GM10266 (cell line): ENCODE measurements around the gene STAP2.

ENCODE experiments used
- DNase-seq: peaks from one replicate; pipeline ENCODE4 v3.0.0; 2012; ENCODE audit errors: extremely low spot score
- TF ChIP-seq, protein P1 (sequence below): IDR thresholded peaks from 2 replicates; pipeline ENCODE4 v1.5.1; 2012; ENCODE audit warnings: mild to moderate bottlenecking, low read depth; ENCODE audit not compliant: control insufficient read depth, insufficient read depth; ENCODE audit errors: missing control alignments

STAP2 gene

DNA sequence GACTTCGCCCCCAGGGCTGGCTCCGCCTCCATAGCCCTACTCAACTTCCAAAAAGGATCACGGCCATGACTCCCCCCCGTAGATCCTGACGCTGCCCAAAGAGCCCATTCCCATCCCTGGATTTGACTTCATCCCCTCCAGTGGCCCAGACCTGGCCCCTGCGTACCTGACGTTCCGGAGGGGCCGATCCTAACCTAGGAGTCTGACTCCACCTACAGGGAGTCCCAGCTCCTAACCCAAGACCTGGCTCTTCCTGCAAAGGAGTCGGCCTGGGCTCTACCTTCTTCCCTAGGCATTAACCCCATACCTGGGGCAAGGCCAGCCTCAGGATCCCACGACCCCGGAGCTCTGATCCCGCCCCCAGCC, 10.8 kb downstream of the STAP2 start:
- TF ChIP-seq, protein P1, sequence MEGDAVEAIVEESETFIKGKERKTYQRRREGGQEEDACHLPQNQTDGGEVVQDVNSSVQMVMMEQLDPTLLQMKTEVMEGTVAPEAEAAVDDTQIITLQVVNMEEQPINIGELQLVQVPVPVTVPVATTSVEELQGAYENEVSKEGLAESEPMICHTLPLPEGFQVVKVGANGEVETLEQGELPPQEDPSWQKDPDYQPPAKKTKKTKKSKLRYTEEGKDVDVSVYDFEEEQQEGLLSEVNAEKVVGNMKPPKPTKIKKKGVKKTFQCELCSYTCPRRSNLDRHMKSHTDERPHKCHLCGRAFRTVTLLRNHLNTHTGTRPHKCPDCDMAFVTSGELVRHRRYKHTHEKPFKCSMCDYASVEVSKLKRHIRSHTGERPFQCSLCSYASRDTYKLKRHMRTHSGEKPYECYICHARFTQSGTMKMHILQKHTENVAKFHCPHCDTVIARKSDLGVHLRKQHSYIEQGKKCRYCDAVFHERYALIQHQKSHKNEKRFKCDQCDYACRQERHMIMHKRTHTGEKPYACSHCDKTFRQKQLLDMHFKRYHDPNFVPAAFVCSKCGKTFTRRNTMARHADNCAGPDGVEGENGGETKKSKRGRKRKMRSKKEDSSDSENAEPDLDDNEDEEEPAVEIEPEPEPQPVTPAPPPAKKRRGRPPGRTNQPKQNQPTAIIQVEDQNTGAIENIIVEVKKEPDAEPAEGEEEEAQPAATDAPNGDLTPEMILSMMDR = no peak

DNA sequence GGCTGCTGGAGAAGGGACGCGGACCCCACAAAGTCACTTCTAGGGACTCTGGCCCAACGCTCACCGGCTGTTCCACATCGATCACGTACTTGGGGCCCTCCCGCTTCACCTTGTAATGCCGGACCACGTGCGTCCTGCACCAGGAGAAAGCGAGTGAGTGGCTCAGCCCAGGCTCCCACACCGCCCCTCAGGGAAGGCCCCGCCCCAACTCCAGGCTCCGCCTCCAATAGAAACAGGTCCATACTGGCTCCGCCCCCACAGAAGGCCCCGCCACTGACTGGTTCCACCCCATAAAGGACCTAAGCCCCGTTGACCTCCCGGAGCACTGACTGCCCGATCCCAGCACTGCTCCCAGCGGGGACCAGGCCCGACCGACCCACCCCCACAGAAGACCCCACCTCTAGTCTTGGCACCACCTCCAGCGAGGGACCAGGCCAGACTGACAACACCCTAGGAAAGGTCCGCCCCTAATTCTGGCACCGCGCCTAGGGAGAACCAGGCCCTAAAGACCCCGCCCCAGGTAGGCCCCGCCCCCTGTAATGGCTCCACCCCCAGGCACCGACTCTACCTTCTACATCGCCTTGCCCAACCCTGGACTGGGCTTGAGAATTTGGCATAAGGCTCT, 11.3 kb downstream of the STAP2 start:
- TF ChIP-seq, protein P1 = no peak
- peak; percentile 73 for DNase-seq

More for the DNA sequence above, 10.8 kb downstream of the STAP2 start:
- DNase-seq = no peak

DNA sequence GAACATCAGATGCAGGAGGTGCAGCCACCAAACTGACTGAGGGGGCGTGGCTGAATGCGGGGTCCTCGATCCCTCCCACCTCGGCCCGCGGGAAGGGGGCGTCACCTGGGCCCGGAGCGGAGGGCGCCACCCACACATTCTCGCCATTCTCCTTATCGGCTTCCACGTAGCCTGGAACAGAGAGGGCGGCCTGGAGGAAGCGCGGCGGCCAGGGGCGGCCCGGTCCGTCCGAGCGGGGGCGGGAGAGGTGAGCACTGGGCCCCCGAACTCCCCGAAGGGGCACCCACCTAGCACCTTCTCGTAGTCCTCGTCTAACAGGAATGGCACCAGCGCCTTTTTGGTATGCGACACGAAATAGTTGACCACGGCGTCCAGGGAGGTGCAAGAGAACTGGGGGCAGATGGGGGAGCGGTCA, 11.8 kb downstream of the STAP2 start:
- DNase-seq = peak; percentile 9
- TF ChIP-seq, protein P1 = no peak

DNA sequence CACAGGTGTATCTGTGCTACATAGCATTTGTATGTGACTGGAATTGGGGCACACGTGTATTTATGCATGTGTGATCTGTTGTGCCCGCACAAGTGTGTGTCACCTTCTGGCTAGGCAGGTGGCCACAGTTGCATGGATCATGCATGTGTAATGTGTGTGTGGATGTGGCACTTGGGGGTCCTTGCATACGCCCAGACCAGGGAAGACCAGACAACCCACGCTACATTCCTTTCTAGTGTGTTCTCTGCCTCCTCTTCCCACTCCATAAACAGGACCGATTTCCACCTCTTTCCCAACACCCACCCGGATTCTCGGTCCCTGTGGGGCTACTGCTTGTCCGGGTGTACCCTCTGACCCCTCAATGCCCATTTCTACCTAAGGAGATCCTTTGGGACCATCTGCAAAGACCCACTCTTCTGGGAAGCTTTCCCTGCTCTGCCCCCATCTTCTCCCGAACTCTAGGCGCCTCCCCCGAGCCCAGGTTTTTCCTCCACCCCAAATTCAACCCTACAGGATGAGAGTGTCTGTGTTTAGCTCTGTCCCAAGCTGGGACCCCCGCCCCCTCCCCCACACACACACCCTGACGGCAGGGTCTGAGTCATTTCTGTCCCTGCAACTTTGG, 12.3 kb downstream of the STAP2 start:
- DNase-seq = peak; percentile 8
- TF ChIP-seq, protein P1 = no peak

DNA sequence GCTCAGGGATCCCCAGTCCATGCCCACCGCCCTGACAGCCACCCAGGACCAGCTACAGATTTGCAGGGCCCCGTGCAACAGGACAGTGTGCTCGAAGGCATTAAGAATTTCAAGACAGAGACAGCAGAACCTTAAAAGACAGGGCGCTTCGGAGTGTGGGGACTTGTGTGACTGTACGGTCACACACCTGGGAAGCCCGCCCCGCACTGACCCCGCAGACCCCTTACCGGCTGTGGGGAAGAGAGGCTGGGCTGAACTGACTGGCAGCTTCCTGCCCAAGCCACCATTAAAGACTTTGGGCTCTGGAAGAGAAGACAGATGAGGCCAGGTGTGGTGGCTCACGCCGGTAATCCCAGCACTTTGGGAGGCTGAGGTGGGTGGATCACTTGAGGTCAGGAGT, 14.4 kb downstream of the STAP2 start:
- TF ChIP-seq, protein P1 = no peak

DNA sequence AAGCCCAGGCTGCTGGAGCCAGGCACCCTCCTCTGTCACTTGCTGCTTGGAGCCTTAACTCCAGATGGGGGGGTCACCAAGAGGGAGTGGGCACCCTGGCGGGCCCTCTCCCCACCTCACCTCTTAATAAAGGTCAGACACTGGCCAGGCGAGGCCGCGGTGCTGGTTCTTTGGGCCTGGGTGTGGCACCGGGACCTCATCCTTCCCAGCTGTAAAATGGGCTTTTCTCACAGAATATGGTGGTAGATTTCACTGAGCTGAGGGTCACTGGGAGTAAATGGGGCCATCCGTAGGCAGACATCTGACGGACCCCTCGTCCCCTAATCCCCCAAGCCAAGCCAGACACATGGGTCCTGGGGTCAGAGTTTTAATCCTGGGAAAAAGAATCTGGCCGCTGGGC, 14.9 kb downstream of the STAP2 start:
- DNase-seq = no peak
- TF ChIP-seq, protein P1 = no peak

More for the DNA sequence above, 14.4 kb downstream of the STAP2 start:
- no peak for DNase-seq

DNA sequence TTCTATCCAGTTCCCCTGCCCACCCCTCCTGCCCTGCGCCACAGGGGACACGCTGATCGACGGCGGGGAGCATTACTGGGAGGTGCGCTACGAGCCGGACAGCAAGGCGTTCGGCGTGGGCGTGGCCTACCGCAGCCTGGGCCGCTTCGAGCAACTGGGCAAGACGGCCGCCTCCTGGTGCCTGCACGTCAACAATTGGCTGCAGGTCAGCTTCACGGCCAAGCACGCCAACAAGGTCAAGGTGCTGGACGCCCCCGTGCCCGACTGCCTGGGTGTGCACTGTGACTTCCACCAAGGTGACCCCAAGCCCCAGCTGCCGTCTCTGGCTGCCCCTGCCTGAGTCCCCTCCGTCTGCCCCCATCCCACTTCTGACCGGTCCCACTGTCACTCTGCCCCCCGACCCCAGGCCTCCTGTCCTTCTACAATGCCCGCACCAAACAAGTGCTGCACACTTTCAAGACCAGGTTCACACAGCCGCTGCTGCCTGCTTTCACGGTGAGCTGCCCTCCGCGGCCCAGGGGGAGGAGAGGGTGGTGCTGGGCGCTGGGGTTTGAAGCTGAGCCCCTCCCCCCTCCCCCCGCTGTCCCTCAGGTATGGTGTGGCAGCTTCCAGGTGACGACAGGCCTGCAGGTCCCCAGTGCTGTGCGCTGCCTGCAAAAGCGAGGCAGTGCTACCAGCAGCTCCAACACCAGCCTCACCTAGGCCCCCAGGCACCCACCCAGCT, 15.5 kb downstream of the STAP2 start:
- DNase-seq = no peak

More for the DNA sequence above, 15.5 kb downstream of the STAP2 start:
- TF ChIP-seq, protein P1 = no peak
